SH-SY5Y (cell line): Measurements from ENCODE around the gene SQOR.

Source experiments
- GATA2 ChIP-seq: IDR thresholded peaks from 2 replicates; pipeline ENCODE4 v1.6.1; 2011; ENCODE audit warnings: mild to moderate bottlenecking, low read depth, low read length
- GATA3 ChIP-seq: IDR thresholded peaks from 2 replicates; pipeline ENCODE4 v1.6.1; 2011; ENCODE audit warnings: low read depth, mild to moderate bottlenecking, low read length, moderate library complexity

GRCh38 chr15:45731343-45731742 lies 96.5 kb downstream of the SQOR start:
- TF ChIP-seq GATA2 (no peak), GATA3 (no peak)
